HepG2 (cell line): ENCODE measurements around the gene MEAF6. TPM values are rescaled to one million over a fixed set of nuclear protein-coding genes. Genes with fewer than 3 reads are reported as not detected.

Source experiments
- NFKB2 ChIP-seq: sonication (generic); formaldehyde crosslinking; IDR thresholded peaks from 2 replicates; pipeline ENCODE4 v1.4.0; 2020; ENCODE audit warnings: missing genetic modification reagents, borderline replicate concordance
- ZC3H13 ChIP-seq: sonication (generic); formaldehyde crosslinking; IDR thresholded peaks from 2 replicates; pipeline ENCODE4 v1.8.1; 2023; ENCODE audit warnings: mild to moderate bottlenecking, missing genetic modification reagents, moderate library complexity
- ZKSCAN1 ChIP-seq: fragments of 150-350 bp; IDR thresholded peaks from 2 replicates; pipeline ENCODE4 v1.6.1; 2014; ENCODE audit warnings: low read length
- ZNF616 ChIP-seq: sonication (generic); formaldehyde crosslinking; IDR thresholded peaks from 2 replicates; pipeline ENCODE4 v1.5.0; 2020; ENCODE audit warnings: low read depth, mild to moderate bottlenecking, missing genetic modification reagents
- ZSCAN21 ChIP-seq: sonication (generic); formaldehyde crosslinking; IDR thresholded peaks from 2 replicates; pipeline ENCODE4 v1.8.0; 2022; ENCODE audit warnings: mild to moderate bottlenecking, missing genetic modification reagents, moderate library complexity, borderline replicate concordance
- polyA plus RNA-seq, 8 experiments: library from polyadenylated mRNA; depleted of rRNA in 3 of 8; stranded (reverse) in 7 of 8; unstranded in 1 of 8; fragments of >200 nt; fragmentation: Illumina TruSeq in 4 of 8; extraction: Trizol in 4 of 8; gene quantifications; 2 replicates each; pipeline versions ENCODE4 v1.2.1 to v1.2.3, GENCODE V29; 2011 to 2016; ENCODE audit warnings: low read depth in 4 of 8, missing spikeins in 1 of 8, mixed read lengths in 1 of 8; ENCODE audit not compliant: insufficient read depth in 1 of 8
- total RNA-seq, 5 experiments: library from RNA; depleted of rRNA; stranded (reverse); fragments of >200 nt; fragmentation: Illumina TruSeq; extraction: Trizol; gene quantifications; 2 replicates each; pipeline ENCODE4 v1.2.3, GENCODE V29; 2016; ENCODE audit warnings: low read depth in 1 of 5
- TF ChIP-seq, protein P1 (sequence below), 2 experiments: sonication (generic) in 1 of 2; formaldehyde crosslinking in 1 of 2; IDR thresholded peaks; 2 replicates each; pipeline versions ENCODE4 v1.6.1 to v1.9.0; 2014 to 2022; ENCODE audit warnings: antibody characterized with exemption in 1 of 2, borderline replicate concordance in 1 of 2, inconsistent platforms in 1 of 2, low read depth in 1 of 2, missing genetic modification reagents in 1 of 2
- TF ChIP-seq, protein P2 (sequence below): sonication (generic); formaldehyde crosslinking; IDR thresholded peaks from 2 replicates; pipeline ENCODE4 v1.4.0; 2020; ENCODE audit warnings: mild to moderate bottlenecking, missing genetic modification reagents
- TF ChIP-seq, protein P3 (sequence below): sonication (generic); formaldehyde crosslinking; IDR thresholded peaks from 2 replicates; pipeline ENCODE4 v1.5.0; 2020; ENCODE audit warnings: mild to moderate bottlenecking, missing genetic modification reagents, moderate library complexity
- TF ChIP-seq, protein P4 (sequence below): sonication (generic); formaldehyde crosslinking; IDR thresholded peaks from 2 replicates; pipeline ENCODE4 v1.5.1; 2020; ENCODE audit warnings: mild to moderate bottlenecking, moderate library complexity, missing genetic modification reagents

Gene MEAF6
- total and polyA plus RNA-seq, 2 of the 13 experiments (the other 11 are each of a cell fraction or from before 2014, with no cell fraction given), result 29.5 to 45.6 TPM

DNA sequence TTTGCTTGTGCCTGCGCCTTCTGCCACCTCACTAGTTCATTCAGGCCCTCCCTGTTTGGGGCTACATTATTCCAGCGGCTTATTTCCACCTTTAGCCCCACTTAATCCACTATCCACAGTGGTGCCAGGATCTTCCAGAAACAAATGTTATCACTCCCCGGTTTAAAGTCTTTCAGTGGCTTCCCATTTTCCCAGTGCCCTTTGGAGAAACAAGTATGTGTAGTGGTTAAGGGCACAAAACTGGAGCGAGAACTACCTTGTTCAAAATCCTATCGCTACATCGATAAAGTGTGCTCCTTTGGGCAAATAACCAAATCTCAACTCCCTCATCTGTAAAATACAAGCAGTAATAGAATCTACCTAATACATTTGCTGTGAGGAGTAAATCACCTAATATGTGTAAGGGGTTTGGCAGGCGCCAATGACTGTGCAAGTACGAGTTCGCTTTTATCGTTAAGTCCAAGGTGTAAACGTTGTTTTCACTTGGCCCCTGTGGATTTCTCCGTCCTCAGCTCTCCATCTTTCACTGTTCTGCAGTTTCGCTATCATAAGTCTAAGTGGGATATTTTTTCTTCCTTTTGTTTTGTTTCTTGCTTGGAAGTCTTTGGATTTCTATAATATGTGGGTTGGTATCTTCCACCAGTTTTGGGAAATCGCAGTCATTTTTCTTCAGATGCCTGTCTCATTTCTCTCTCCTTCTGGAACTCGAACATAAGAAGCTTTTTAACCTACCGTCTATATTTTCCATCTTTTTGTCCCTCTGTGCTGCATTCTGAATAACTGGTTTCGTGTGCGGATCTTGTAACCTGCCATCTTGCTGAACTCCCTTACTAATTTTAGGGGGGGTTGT is 844 bp upstream of the MEAF6 start (continued):
- TF ChIP-seq, protein P1, sequence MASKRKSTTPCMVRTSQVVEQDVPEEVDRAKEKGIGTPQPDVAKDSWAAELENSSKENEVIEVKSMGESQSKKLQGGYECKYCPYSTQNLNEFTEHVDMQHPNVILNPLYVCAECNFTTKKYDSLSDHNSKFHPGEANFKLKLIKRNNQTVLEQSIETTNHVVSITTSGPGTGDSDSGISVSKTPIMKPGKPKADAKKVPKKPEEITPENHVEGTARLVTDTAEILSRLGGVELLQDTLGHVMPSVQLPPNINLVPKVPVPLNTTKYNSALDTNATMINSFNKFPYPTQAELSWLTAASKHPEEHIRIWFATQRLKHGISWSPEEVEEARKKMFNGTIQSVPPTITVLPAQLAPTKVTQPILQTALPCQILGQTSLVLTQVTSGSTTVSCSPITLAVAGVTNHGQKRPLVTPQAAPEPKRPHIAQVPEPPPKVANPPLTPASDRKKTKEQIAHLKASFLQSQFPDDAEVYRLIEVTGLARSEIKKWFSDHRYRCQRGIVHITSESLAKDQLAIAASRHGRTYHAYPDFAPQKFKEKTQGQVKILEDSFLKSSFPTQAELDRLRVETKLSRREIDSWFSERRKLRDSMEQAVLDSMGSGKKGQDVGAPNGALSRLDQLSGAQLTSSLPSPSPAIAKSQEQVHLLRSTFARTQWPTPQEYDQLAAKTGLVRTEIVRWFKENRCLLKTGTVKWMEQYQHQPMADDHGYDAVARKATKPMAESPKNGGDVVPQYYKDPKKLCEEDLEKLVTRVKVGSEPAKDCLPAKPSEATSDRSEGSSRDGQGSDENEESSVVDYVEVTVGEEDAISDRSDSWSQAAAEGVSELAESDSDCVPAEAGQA (IDR thresholded peaks at IDR 0.05; ENCODE audit: low read depth), result no peak
- TF ChIP-seq, protein P1 (CRISPR knock-in tag; IDR thresholded peaks at IDR 0.05; ENCODE audit: borderline replicate concordance), result no peak
- TF ChIP-seq, protein P2, sequence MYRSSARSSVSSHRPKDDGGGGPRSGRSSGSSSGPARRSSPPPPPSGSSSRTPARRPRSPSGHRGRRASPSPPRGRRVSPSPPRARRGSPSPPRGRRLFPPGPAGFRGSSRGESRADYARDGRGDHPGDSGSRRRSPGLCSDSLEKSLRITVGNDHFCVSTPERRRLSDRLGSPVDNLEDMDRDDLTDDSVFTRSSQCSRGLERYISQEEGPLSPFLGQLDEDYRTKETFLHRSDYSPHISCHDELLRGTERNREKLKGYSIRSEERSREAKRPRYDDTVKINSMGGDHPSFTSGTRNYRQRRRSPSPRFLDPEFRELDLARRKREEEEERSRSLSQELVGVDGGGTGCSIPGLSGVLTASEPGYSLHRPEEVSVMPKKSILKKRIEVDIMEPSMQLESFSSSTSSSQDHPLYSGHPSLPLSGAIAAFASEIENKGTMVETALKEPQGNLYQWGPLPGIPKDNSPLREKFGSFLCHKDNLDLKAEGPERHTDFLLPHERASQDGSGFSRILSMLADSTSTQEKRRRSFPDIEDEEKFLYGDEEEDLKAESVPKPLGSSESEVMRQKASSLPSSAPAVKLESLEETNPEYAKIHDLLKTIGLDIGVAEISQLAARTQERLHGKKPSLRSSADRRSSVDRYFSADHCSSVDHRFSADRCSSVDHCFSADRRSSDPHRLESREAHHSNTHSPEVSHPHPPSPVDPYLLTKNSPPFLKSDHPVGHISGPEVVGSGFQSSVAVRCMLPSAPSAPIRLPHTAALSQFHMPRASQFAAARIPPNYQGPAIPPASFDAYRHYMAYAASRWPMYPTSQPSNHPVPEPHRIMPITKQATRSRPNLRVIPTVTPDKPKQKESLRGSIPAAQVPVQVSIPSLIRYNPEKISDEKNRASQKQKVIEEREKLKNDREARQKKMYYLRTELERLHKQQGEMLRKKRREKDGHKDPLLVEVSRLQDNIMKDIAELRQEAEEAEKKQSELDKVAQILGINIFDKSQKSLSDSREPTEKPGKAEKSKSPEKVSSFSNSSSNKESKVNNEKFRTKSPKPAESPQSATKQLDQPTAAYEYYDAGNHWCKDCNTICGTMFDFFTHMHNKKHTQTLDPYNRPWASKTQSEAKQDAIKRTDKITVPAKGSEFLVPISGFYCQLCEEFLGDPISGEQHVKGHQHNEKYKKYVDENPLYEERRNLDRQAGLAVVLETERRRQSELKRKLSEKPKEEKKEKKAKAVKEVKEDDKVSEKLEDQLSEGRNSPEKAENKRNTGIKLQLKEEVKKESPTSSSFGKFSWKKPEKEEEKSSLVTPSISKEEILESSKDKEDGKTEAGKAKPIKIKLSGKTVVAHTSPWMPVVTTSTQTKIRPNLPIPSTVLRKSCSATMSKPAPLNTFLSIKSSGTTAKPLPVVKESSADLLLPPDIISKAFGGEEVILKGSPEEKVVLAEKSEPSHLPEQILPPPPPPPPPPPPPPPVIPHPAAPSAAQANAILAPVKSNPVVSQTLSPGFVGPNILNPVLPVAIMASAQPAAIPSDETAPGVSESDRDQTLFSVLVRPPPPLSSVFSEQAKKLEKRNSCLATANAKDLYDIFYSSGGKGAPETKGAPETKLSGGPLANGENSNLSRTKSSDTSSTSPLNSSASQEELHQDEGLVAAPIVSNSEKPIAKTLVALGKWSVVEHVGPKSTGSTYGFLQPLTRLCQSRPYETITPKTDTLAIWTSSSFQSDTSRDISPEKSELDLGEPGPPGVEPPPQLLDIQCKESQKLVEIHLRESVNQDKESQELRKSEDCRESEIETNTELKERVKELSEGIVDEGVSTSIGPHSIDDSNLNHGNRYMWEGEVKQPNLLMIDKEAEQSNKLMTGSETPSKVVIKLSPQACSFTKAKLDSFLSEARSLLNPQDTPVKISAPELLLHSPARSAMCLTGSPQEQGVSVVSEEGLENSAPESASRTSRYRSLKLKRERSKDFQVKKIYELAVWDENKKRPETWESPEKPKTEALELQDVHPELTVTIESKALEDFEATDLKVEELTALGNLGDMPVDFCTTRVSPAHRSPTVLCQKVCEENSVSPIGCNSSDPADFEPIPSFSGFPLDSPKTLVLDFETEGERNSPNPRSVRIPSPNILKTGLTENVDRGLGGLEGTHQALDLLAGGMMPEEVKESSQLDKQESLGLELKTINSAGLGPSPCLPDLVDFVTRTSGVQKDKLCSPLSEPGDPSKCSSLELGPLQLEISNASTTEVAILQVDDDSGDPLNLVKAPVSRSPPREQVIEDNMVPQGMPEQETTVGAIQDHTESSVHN (CRISPR knock-in tag), result no peak
- TF ChIP-seq, protein P3, sequence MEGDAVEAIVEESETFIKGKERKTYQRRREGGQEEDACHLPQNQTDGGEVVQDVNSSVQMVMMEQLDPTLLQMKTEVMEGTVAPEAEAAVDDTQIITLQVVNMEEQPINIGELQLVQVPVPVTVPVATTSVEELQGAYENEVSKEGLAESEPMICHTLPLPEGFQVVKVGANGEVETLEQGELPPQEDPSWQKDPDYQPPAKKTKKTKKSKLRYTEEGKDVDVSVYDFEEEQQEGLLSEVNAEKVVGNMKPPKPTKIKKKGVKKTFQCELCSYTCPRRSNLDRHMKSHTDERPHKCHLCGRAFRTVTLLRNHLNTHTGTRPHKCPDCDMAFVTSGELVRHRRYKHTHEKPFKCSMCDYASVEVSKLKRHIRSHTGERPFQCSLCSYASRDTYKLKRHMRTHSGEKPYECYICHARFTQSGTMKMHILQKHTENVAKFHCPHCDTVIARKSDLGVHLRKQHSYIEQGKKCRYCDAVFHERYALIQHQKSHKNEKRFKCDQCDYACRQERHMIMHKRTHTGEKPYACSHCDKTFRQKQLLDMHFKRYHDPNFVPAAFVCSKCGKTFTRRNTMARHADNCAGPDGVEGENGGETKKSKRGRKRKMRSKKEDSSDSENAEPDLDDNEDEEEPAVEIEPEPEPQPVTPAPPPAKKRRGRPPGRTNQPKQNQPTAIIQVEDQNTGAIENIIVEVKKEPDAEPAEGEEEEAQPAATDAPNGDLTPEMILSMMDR (CRISPR knock-in tag), result no peak
- TF ChIP-seq ZC3H13 (CRISPR knock-in tag), result no peak
- TF ChIP-seq ZNF616, result no peak
- TF ChIP-seq NFKB2 (CRISPR knock-in tag), result no peak
- TF ChIP-seq ZKSCAN1, result 0 out of 2 replicates have a peak, but pooled peaks have one; percentile 13
- TF ChIP-seq ZSCAN21 (CRISPR knock-in tag), result no peak
- TF ChIP-seq, protein P4, sequence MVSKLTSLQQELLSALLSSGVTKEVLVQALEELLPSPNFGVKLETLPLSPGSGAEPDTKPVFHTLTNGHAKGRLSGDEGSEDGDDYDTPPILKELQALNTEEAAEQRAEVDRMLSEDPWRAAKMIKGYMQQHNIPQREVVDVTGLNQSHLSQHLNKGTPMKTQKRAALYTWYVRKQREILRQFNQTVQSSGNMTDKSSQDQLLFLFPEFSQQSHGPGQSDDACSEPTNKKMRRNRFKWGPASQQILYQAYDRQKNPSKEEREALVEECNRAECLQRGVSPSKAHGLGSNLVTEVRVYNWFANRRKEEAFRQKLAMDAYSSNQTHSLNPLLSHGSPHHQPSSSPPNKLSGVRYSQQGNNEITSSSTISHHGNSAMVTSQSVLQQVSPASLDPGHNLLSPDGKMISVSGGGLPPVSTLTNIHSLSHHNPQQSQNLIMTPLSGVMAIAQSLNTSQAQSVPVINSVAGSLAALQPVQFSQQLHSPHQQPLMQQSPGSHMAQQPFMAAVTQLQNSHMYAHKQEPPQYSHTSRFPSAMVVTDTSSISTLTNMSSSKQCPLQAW (CRISPR knock-in tag), result peak; percentile 11
